Renal pelvis (tissue), 12 donors: ENCODE data around the gene MAST4. TPM values are rescaled to one million over a fixed set of nuclear protein-coding genes. Genes with fewer than 3 reads are reported as not detected.

Source experiments
- DNase-seq: peaks from one replicate; pipeline ENCODE4 v3.0.0-alpha.2; 2013
- long read RNA-seq, 16 experiments: transcript quantifications; one replicate each; lab custom pipeline, GENCODE V29; 2026
- polyA plus RNA-seq, 3 donors: library from polyadenylated mRNA; unstranded; fragments of 120-200 nt; gene quantifications; one replicate each; pipeline ENCODE4 v1.2.1, GENCODE V29; 2013; ENCODE audit not compliant: insufficient read length in 3 of 3

MAST4 gene
- 10 to 100 TPM; 14.8 to 20.3 (median 19.0) TPM for polyA plus RNA-seq
- long read RNA-seq, donor 1 = 0 reads
- long read RNA-seq, donor 2 = 0 reads
- long read RNA-seq, donor 3, partial matches to known transcripts = 0 of 2 reads
- long read RNA-seq, donor 3, other reads (novel, unspliced or antisense) = 0 of 2 reads
- long read RNA-seq, donor 4 = 0 reads
- long read RNA-seq, donor 5 = 0 reads
- long read RNA-seq, donor 6, partial matches to known transcripts = 0 of 1 reads
- long read RNA-seq, donor 6, other reads (novel, unspliced or antisense) = 0 of 1 reads
- long read RNA-seq, donor 7, partial matches to known transcripts = 0 of 1 reads
- long read RNA-seq, donor 7, other reads (novel, unspliced or antisense) = 0 of 1 reads
- long read RNA-seq, donor 8 = 0 reads
- long read RNA-seq, donor 9, full-length matches to known transcripts = 2 of 2 reads
- long read RNA-seq, donor 9, partial matches to known transcripts = 0 of 2 reads
- long read RNA-seq, donor 9, other reads (novel, unspliced or antisense) = 0 of 2 reads
- long read RNA-seq, donor 10, partial matches to known transcripts = 5 of 5 reads
- long read RNA-seq, donor 10, other reads (novel, unspliced or antisense) = 0 of 5 reads
- long read RNA-seq, donor 11, partial matches to known transcripts = 0 of 1 reads
- long read RNA-seq, donor 11, other reads (novel, unspliced or antisense) = 0 of 1 reads
- long read RNA-seq, donor 12, partial matches to known transcripts = 0 of 2 reads
- long read RNA-seq, donor 12, other reads (novel, unspliced or antisense) = 0 of 2 reads
- long read RNA-seq, donor 13, full-length matches to known transcripts = 3 of 3 reads
- long read RNA-seq, donor 13, partial matches to known transcripts = 0 of 3 reads
- long read RNA-seq, donor 13, other reads (novel, unspliced or antisense) = 0 of 3 reads
- long read RNA-seq, donor 14, partial matches to known transcripts = 5 of 5 reads
- long read RNA-seq, donor 14, other reads (novel, unspliced or antisense) = 0 of 5 reads
- long read RNA-seq, donor 15 = 0 reads
- long read RNA-seq, donor 16, partial matches to known transcripts = 0 of 1 reads
- long read RNA-seq, donor 16, other reads (novel, unspliced or antisense) = 0 of 1 reads

GRCh38 chr5:66595756-66596635 lies at the start of gene MAST4:
TSS of gene MAST4 (plus strand) at chr5:66596393. CDS start at chr5:66596656, 263 bp downstream.
- peak; percentile 92 for DNase-seq

DNA sequence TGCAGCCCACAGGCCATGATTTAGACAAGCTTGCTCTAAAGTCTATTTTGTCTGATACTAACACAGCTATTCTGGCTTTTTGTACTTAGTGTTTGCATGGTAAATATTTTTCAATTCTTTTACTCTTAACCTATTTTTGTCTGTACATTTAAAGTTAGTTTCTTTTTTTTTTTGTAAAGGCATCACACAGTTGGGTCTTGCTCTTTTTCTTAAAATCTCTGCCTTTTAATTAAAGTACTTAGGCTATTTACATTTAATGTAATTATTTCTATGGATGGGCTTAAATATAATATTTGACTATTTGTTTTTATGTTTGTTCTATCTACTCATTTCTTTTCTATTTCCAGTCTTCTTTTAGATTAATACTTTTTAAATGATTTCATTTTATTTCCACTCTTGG lies 49.7 kb upstream of the MAST4 start:
- DNase-seq = no peak

- no peak for DNase-seq
Measured at GRCh38 chr5:66551338-66551737, 44.9 kb upstream of the MAST4 start.

- DNase-seq = no peak
Measured at GRCh38 chr5:66551945-66552344, 44.2 kb upstream of the MAST4 start.

GRCh38 chr5:66553368-66553912 lies 42.8 kb upstream of the MAST4 start:
- no peak for DNase-seq

GRCh38 chr5:66553916-66554575 lies 42.1 kb upstream of the MAST4 start:
- DNase-seq = no peak

- no peak for DNase-seq
Measured at GRCh38 chr5:66554884-66555283, 41.3 kb upstream of the MAST4 start.

DNA sequence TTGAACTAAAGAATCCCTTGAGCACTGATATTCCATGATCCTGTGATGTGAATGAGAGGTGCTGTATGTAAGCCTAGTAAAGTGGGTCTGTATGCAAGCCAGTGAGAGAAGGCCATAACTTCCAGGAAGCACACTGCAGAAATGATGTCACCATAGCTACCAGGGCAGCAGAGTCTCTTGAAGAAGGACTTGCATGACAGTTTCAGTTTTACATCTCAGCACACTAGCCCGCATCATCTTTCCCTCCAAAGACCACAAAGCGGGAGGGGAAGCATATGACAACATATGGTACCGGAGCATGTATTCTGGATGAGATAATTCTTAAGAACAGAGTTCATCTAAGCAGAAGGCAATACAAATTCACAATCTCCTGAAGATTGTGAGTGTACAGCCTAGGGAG lies 37.6 kb upstream of the MAST4 start:
- no peak for DNase-seq

GRCh38 chr5:66560371-66560770 lies 35.8 kb upstream of the MAST4 start:
- no peak for DNase-seq

GRCh38 chr5:66561256-66561990 lies 34.8 kb upstream of the MAST4 start:
- DNase-seq = no peak

- DNase-seq = no peak
Measured at GRCh38 chr5:66565878-66566277, 30.3 kb upstream of the MAST4 start.

GRCh38 chr5:66567474-66567873 lies 28.7 kb upstream of the MAST4 start:
- no peak for DNase-seq

DNA sequence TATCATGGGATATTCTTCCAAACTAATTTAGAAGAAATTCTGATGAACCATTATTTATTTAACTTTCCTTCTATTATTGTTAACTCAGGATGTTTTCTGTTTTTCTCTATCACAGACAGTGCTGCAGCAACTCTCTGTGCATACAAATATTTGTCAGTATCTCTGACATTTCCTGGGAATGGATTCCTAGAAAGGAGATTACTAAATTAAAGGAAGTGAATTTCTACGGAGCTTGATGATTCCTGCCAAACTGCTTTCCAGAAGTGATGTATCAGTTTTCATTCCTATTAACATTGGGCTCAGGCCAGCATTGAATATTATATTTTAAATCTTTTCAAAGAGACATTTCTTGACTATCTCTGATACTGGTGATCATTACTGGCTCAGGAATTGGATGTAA lies 26.0 kb upstream of the MAST4 start:
- DNase-seq = no peak

- peak; percentile 15 for DNase-seq
Measured at GRCh38 chr5:66573733-66574132, 22.5 kb upstream of the MAST4 start.

DNA sequence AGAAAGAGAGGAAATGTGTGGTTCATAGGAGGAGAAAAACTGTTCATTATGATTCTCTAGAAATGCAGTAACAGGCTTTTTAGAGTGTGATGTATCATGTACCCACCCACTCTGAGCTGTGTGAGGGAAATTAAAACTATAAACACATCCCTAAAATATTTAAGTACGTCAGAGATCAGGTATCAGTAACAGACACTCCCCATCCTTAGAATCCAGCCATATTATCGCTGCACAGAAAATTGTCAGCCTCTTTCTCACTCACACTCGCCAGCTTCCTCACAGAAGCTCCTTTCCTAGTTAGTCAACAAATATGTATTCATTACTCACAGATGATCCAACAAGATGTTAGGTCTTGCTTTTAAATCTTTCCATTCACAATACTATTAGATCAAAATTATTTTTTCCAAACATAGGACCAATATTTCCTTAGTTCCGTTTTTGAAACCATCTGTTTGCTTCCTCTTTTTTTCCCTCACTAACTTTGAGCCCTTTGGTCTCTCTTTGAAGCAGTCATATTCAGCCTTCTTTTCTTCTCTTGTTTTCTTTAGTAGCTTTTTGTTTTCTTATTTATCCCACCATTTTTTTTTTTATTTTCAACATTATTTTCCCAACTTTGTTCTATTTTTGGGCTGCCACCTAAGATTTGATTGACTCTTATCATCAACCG lies 13.6 kb upstream of the MAST4 start:
- no peak for DNase-seq

DNA sequence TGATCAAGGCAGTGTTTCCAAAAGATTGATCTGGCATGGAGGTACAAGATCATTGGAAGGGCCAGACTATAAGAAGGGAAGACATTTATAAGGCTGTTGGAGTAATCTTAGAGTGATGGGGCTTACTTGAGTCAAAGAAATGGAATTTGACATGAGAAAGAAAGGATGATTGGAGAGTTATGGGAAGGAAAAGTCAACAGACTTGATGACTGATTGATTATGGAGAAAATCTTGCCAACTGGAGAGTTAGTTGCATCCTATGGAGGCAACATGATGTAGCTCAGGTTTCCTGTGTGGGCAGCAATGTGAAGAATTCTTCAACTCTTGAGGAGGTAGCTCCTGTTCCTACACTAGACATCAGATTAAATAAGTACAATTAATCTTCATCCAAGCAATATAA lies 10.9 kb upstream of the MAST4 start:
- DNase-seq = no peak

- no peak for DNase-seq
Measured at GRCh38 chr5:66587771-66588170, 8.4 kb upstream of the MAST4 start.

DNA sequence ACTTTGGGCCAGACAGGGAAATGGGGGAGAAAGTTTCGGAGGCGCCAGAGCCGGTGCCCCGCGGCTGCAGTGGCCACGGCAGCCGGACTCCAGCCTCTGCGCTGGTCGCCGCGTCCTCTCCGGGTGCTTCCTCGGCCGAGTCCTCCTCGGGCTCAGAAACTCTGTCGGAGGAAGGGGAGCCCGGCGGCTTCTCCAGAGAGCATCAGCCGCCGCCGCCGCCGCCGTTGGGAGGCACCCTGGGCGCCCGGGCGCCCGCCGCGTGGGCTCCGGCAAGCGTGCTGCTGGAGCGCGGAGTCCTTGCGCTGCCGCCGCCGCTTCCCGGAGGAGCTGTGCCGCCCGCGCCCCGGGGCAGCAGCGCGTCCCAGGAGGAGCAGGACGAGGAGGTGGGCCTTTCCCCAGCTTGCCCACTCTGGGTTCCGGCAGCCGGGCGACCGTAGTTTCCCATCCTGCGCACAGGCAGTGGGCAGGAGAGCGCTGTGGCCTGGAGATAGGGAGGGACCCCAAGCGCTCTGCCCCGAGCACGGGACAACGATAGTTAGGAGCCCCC lies 516 bp downstream of the MAST4 start:
- peak; percentile 22 for DNase-seq

- peak; percentile 59 for DNase-seq
Measured at GRCh38 chr5:66597183-66597757, 1.1 kb downstream of the MAST4 start.
